Endothelial cell (in vitro differentiated cells): ENCODE data around the gene SLC10A1. TPM values are rescaled to one million over a fixed set of nuclear protein-coding genes. Genes with fewer than 3 reads are reported as not detected.

Experiments used
- DNase-seq: peaks from one replicate; pipeline ENCODE4 v3.0.0; 2021; ENCODE audit warnings: low spot score
- H3K27ac Mint-ChIP-seq: one replicate; pipeline ENCODE4 v1.8.0; 2021; ENCODE audit warnings: mixed read lengths, inconsistent platforms; ENCODE audit not compliant: unreplicated experiment
- H3K27me3 Mint-ChIP-seq: one replicate; pipeline ENCODE4 v1.8.0; 2021; ENCODE audit warnings: mild to moderate bottlenecking, moderate library complexity, mixed read lengths, inconsistent platforms; ENCODE audit not compliant: unreplicated experiment
- H3K36me3 Mint-ChIP-seq: one replicate; pipeline ENCODE4 v1.8.0; 2021; ENCODE audit warnings: mild to moderate bottlenecking, low read depth, mixed read lengths, inconsistent platforms; ENCODE audit not compliant: unreplicated experiment
- H3K4me1 Mint-ChIP-seq: one replicate; pipeline ENCODE4 v1.8.0; 2021; ENCODE audit warnings: mild to moderate bottlenecking, mixed read lengths, inconsistent platforms; ENCODE audit not compliant: unreplicated experiment
- H3K4me3 Mint-ChIP-seq: one replicate; pipeline ENCODE4 v1.8.0; 2021; ENCODE audit warnings: mild to moderate bottlenecking, mixed read lengths, inconsistent platforms; ENCODE audit not compliant: unreplicated experiment
- H3K9me3 Mint-ChIP-seq: one replicate; pipeline ENCODE4 v1.8.0; 2021; ENCODE audit warnings: mixed read lengths, inconsistent platforms; ENCODE audit not compliant: unreplicated experiment
- total RNA-seq: library from RNA; stranded (reverse); fragmentation: NEBNext Ultra II Directional; extraction: Animal tissue kit (Norgen Biotek cat#: 25700); gene quantifications from one replicate; pipeline ENCODE4 v1.2.1, GENCODE V29; 2021; ENCODE audit not compliant: unreplicated experiment
- TF ChIP-seq, protein P1 (sequence below): fragments of 200-600 bp; sonication (generic); IDR thresholded peaks from one replicate; pipeline ENCODE4 v1.5.0; 2021; ENCODE audit warnings: antibody characterized with exemption; ENCODE audit not compliant: unreplicated experiment

Gene SLC10A1
- total RNA-seq, 1 donor from 2014 or later: not detected

DNA sequence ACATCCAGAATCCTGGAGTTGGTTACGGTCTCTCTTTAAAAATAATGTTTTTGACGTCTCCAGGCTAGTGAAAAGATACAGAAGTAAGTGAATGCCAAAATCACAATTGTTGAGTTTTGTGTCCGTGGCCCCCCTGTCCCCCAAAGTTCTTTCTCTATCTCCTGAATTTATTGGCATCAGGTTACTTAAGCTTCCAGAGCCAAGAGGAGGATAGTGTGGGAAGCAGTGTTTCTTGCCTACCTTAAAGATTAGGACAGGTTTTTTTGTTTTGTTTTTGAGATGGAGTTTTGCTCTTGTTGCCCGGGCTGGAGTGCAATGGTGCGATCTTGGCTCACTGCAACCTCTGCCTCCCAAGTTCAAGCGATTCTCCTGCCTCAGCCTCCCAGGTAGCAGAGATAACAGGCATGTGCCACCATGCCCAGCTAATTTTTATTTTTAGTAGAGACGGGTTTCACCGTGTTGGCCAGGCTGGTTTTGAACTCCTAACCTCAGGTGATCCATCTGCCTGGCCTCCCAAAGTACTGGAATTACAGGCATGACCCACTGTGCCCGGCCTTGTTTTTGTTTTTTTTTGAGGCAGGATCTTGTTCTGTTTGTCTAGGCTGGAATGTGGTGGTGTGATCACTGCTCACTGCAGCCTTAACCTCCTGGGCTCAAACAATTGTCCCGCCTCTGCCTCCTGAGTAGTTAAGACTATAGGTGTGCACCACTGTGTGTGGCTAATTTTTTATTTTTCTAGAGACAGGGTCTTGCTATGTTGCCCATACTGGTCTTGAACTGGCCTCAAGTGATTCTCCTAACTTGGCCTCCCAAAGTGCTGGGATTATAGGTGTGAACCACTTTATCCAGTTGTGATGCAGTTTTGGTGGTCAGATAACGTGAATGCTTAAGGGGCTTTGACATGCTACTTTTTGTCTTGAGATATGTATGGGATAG, 24.7 kb downstream of the SLC10A1 start:
- peaks cover 18% of the 10 kb centered on the region for H3K27me3 Mint-ChIP-seq
- H3K4me1 Mint-ChIP-seq: peaks cover 21% of the 10 kb centered on the region
- H3K9me3 Mint-ChIP-seq: no peaks in the 10 kb centered on the region
- H3K36me3 Mint-ChIP-seq: peaks cover 67% of the 10 kb centered on the region
- TF ChIP-seq, protein P1, sequence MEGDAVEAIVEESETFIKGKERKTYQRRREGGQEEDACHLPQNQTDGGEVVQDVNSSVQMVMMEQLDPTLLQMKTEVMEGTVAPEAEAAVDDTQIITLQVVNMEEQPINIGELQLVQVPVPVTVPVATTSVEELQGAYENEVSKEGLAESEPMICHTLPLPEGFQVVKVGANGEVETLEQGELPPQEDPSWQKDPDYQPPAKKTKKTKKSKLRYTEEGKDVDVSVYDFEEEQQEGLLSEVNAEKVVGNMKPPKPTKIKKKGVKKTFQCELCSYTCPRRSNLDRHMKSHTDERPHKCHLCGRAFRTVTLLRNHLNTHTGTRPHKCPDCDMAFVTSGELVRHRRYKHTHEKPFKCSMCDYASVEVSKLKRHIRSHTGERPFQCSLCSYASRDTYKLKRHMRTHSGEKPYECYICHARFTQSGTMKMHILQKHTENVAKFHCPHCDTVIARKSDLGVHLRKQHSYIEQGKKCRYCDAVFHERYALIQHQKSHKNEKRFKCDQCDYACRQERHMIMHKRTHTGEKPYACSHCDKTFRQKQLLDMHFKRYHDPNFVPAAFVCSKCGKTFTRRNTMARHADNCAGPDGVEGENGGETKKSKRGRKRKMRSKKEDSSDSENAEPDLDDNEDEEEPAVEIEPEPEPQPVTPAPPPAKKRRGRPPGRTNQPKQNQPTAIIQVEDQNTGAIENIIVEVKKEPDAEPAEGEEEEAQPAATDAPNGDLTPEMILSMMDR: no peak
- H3K27ac Mint-ChIP-seq: peak overlapping the region; percentile 24
- H3K4me3 Mint-ChIP-seq: no peak overlapping the region
- no peak for DNase-seq

DNA sequence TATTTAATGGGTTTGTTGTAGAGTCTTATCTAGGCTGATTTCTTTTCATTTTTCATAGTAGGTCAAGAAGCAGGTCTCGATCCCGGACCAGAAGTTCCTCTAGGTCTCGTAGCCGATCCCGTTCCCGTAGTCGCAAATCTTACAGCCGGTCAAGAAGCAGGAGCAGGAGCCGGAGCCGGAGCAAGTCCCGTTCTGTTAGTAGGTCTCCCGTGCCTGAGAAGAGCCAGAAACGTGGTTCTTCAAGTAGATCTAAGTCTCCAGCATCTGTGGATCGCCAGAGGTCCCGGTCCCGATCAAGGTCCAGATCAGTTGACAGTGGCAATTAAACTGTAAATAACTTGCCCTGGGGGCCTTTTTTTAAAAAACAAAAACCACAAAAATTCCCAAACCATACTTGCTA, 25.9 kb downstream of the SLC10A1 start:
- H3K4me3 Mint-ChIP-seq: no peak overlapping the region
- no peaks in the 10 kb centered on the region for H3K9me3 Mint-ChIP-seq
- peaks cover 25% of the 10 kb centered on the region for H3K4me1 Mint-ChIP-seq
- H3K27ac Mint-ChIP-seq: peak overlapping the region; percentile 30
- peaks cover 60% of the 10 kb centered on the region for H3K36me3 Mint-ChIP-seq
- DNase-seq: no peak
- TF ChIP-seq, protein P1: no peak
- H3K27me3 Mint-ChIP-seq: peaks cover 25% of the 10 kb centered on the region

- Mint-ChIP-seq H3K4me1 (peaks cover 25% of the 10 kb centered on the region), H3K36me3 (peaks cover 55% of the 10 kb centered on the region), H3K27ac (no peak overlapping the region), H3K27me3 (peaks cover 25% of the 10 kb centered on the region), H3K9me3 (no peaks in the 10 kb centered on the region), H3K4me3 (peak overlapping the region; percentile 34)
- TF ChIP-seq, protein P1: no peak
- no peak for DNase-seq
These were observed 26.5 kb downstream of the SLC10A1 start for GRCh38 chr14:69770559-69770958.

GRCh38 chr14:69769623-69770022, 27.4 kb downstream of the SLC10A1 start:
- Mint-ChIP-seq H3K4me3 (peak overlapping the region; percentile 75), H3K27ac (peak overlapping the region; percentile 85), H3K4me1 (peaks cover 25% of the 10 kb centered on the region), H3K9me3 (no peaks in the 10 kb centered on the region), H3K36me3 (peaks cover 49% of the 10 kb centered on the region), H3K27me3 (peaks cover 25% of the 10 kb centered on the region)
- no peak for DNase-seq
- TF ChIP-seq, protein P1: no peak

DNA sequence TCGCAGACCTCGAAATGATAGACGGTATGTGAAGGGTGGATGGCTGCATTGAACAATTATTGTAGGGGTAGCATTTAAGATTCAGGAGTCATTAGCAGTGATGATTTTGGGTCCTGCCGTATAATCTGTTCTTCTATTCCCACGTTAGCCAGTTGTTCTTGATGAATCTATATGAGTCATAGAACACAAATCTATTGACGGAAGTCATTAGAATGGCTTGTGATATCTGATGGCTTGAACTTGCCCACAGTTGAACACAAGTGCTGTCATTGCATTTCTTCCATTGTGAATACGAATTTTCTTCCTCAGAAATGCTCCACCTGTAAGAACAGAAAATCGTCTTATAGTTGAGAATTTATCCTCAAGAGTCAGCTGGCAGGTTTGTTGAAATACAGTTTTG, 28.2 kb downstream of the SLC10A1 start:
- Mint-ChIP-seq H3K27me3 (peaks cover 25% of the 10 kb centered on the region), H3K27ac (peak overlapping the region; percentile 100), H3K36me3 (peaks cover 49% of the 10 kb centered on the region), H3K9me3 (no peaks in the 10 kb centered on the region), H3K4me1 (peaks cover 25% of the 10 kb centered on the region), H3K4me3 (peak overlapping the region; percentile 98)
- no peak for DNase-seq
- TF ChIP-seq, protein P1: no peak
